Endothelial cell of umbilical vein (primary cell): ENCODE measurements around the gene HDAC7. TPM values are rescaled to one million over a fixed set of nuclear protein-coding genes. Genes with fewer than 3 reads are reported as not detected.

Experiments
- BruUV-seq: library from RNA; stranded (reverse); fragments of 400-500 nt; replicated peaks from 2 replicates; lab custom pipeline; 2021; lab: Mats Ljungman, UMichigan
- CTCF ChIA-PET: fragments of 300-600, 350-600 bp; sonication (Branson Sonifier 250); formaldehyde crosslinking; loops from one replicate; lab custom pipeline; 2021; ENCODE audit warnings: antibody characterized with exemption, inconsistent platforms; lab: Charles Lee
- POLR2A ChIA-PET: fragments of 300-600, 350-600 bp; sonication (Branson Sonifier 250); formaldehyde crosslinking; loops from one replicate; lab custom pipeline; 2021; ENCODE audit warnings: antibody characterized with exemption, inconsistent platforms; lab: Charles Lee
- DNase-seq: peaks from one replicate; pipeline ENCODE4 v3.0.0-alpha.2; 2011; ENCODE audit warnings: low read depth, low spot score
- FAIRE-seq: peaks from 2 replicates; lab custom pipeline; 2011; peaks lifted over from hg19 to GRCh38; lab: Jason Lieb, UNC
- H2AFZ ChIP-seq: 2 replicates; pipeline ENCODE4 v1.6.0; 2012; ENCODE audit warnings: low read depth, low read length, control low read depth, inconsistent platforms
- H3K27ac ChIP-seq: 2 replicates; pipeline ENCODE4 v1.5.1; 2011; ENCODE audit warnings: low read depth, mild to moderate bottlenecking, control low read depth, low read length, moderate library complexity; ENCODE audit not compliant: insufficient read depth
- H3K27me3 ChIP-seq, 2 experiments: 2 replicates each; pipeline versions ENCODE4 v1.6.0 to v1.6.1; 2011; ENCODE audit warnings: low read length in 2 of 2, mixed read lengths in 1 of 2; ENCODE audit not compliant: control insufficient read depth in 2 of 2, insufficient read depth in 2 of 2
- H3K36me3 ChIP-seq, 2 experiments: 2 replicates in 1 of 2; 3 replicates in 1 of 2; pipeline ENCODE4 v1.5.1; 2011; ENCODE audit warnings: low read length in 2 of 2, mild to moderate bottlenecking in 1 of 2, moderate library complexity in 1 of 2; ENCODE audit not compliant: control insufficient read depth in 2 of 2, insufficient read depth in 2 of 2; ENCODE audit errors: extremely low read depth in 1 of 2
- H3K4me1 ChIP-seq: 3 replicates; pipeline ENCODE4 v1.5.1; 2011; ENCODE audit warnings: mild to moderate bottlenecking, low read length; ENCODE audit not compliant: control insufficient read depth, insufficient read depth; ENCODE audit errors: extremely low read depth
- H3K4me2 ChIP-seq: 2 replicates; pipeline ENCODE4 v1.6.1; 2011; ENCODE audit warnings: low read length, control low read depth, mixed read lengths; ENCODE audit not compliant: insufficient read depth
- H3K4me3 ChIP-seq, 3 experiments: fragments of 200-600 bp in 1 of 3; sonication (generic), shearing (Covaris generic) in 1 of 3; replicated peaks in 1 of 3; 2 replicates each; pipeline ENCODE4 v1.5.1; 2011 to 2016; ENCODE audit warnings: control low read depth in 3 of 3, low read length in 3 of 3, mild to moderate bottlenecking in 2 of 3, inconsistent platforms in 1 of 3, low read depth in 1 of 3, moderate library complexity in 1 of 3; ENCODE audit not compliant: insufficient read depth in 1 of 3
- H3K79me2 ChIP-seq: 2 replicates; pipeline ENCODE4 v1.6.0; 2012; ENCODE audit warnings: low read length, inconsistent platforms; ENCODE audit not compliant: control insufficient read depth, insufficient read depth
- H3K9ac ChIP-seq: replicated peaks from 2 replicates; pipeline ENCODE3; 2011; ENCODE audit warnings: low read length, control low read depth; ENCODE audit not compliant: insufficient read depth; ENCODE audit errors: extremely low read depth
- H3K9me1 ChIP-seq: replicated peaks from 3 replicates; pipeline ENCODE4 v1.6.0; 2011; ENCODE audit warnings: mild to moderate bottlenecking, low read length; ENCODE audit not compliant: control insufficient read depth, insufficient read depth; ENCODE audit errors: extremely low read depth
- H3K9me3 ChIP-seq: replicated peaks from 2 replicates; pipeline ENCODE4 v1.5.1; 2012; ENCODE audit warnings: low read length, inconsistent platforms; ENCODE audit not compliant: control insufficient read depth, insufficient read depth
- H4K20me1 ChIP-seq: replicated peaks from 2 replicates; pipeline ENCODE3; 2011; ENCODE audit warnings: mild to moderate bottlenecking, low read length; ENCODE audit not compliant: control insufficient read depth, insufficient read depth; ENCODE audit errors: extremely low read depth
- CTCF ChIP-seq, 2 donors: IDR thresholded peaks; 1 replicate in 1 of 2; 2 replicates in 1 of 2; pipeline ENCODE4 v1.5.1; 2011; ENCODE audit warnings: low read length in 2 of 2, mild to moderate bottlenecking in 2 of 2, moderate library complexity in 2 of 2, control low read depth in 1 of 2, inconsistent platforms in 1 of 2, low read depth in 1 of 2; ENCODE audit not compliant: insufficient read depth in 1 of 2; ENCODE audit errors: extremely low read depth in 1 of 2
- EZH2 ChIP-seq: IDR thresholded peaks from 2 replicates; pipeline ENCODE4 v1.6.1; 2012; ENCODE audit warnings: borderline replicate concordance, low read depth, mild to moderate bottlenecking, moderate library complexity, low read length, inconsistent platforms; ENCODE audit not compliant: severe bottlenecking
- FOS ChIP-seq: IDR thresholded peaks from 2 replicates; pipeline ENCODE4 v1.6.1; 2011; ENCODE audit warnings: mild to moderate bottlenecking, low read length, moderate library complexity, borderline replicate concordance; ENCODE audit not compliant: insufficient read depth
- GATA2 ChIP-seq: IDR thresholded peaks from 2 replicates; pipeline ENCODE4 v1.7.0; 2011; ENCODE audit warnings: low read depth, mild to moderate bottlenecking, moderate library complexity, mixed read lengths, low read length; ENCODE audit not compliant: insufficient read length, insufficient read depth
- JUN ChIP-seq: IDR thresholded peaks from 2 replicates; pipeline ENCODE4 v1.6.1; 2011; ENCODE audit warnings: borderline replicate concordance, low read depth; ENCODE audit not compliant: insufficient read length, insufficient read depth
- MAX ChIP-seq: IDR thresholded peaks from 2 replicates; pipeline ENCODE4 v1.6.1; 2011; ENCODE audit not compliant: insufficient read depth, insufficient read length
- MYC ChIP-seq: IDR thresholded peaks from one replicate; pipeline ENCODE4 v1.6.1; 2011; ENCODE audit warnings: mild to moderate bottlenecking, low read depth, low read length
- POLR2A ChIP-seq: IDR thresholded peaks from 2 replicates; pipeline ENCODE4 v1.6.1; 2012; ENCODE audit warnings: low read depth, mild to moderate bottlenecking, control low read depth, low read length
- POLR2AphosphoS5 ChIP-seq: IDR thresholded peaks from 2 replicates; pipeline ENCODE4 v1.6.1; 2012; ENCODE audit warnings: low read depth, mild to moderate bottlenecking, control low read depth, low read length, moderate library complexity; ENCODE audit not compliant: insufficient read depth
- dilution Hi-C: fragments of 300-500 bp; cut with MboI; formaldehyde crosslinking; loops from one replicate; pipeline ENCODE4 v1.15.0; 2019; ENCODE audit warnings: low sequenced_read_pairs; ENCODE audit not compliant: extremely low pct_ligation_motif_present
- intact Hi-C: fragments of 100-400 bp; cut with micrococcal nuclease; formaldehyde crosslinking; loops from one replicate; pipeline ENCODE4 v1.10.0; 2022
- polyA plus RNA-seq, 4 experiments: library from polyadenylated mRNA; depleted of rRNA in 3 of 4; stranded (reverse) in 3 of 4; unstranded in 1 of 4; fragments of >200 nt; gene quantifications; 2 replicates each; pipeline versions ENCODE4 v1.2.1 to v1.2.3, GENCODE V29; 2011 to 2012; ENCODE audit warnings: missing spikeins in 1 of 4
- total RNA-seq: library from RNA; stranded (reverse); gene quantifications from 2 replicates; pipeline ENCODE4 v1.2.3, GENCODE V29; 2021

HDAC7 gene
- total and polyA plus RNA-seq, 2 donors (not counting 3 experiments of a cell fraction or from before 2014, with no cell fraction given) = 119 to 249 TPM

- Histone ChIP-seq H4K20me1 (no peaks in the 10 kb centered on the region), H3K4me3 (peak overlapping the region; percentile 50 to 71 (median 62)), H3K9me1 (no peaks in the 10 kb centered on the region), H2AFZ (no peak overlapping the region), H3K4me1 (peaks cover 62% of the 10 kb centered on the region), H3K36me3 (no peaks in the 10 kb centered on the region), H3K4me2 (peak overlapping the region; percentile 52), H3K27ac (peak overlapping the region; percentile 95), H3K27me3 (no peaks in the 10 kb centered on the region), H3K79me2 (peaks cover 32% of the 10 kb centered on the region), H3K9ac (peak overlapping the region; percentile 85), H3K9me3 (no peaks in the 10 kb centered on the region)
- intact Hi-C loops = loop anchor here (1.0 to 5.0 kb wide), 3 partner anchors 15 to 959 kb away; partner anchors contain the start of genes CCNT1 and SLC48A1
- TF ChIP-seq MYC = no peak
- TF ChIP-seq POLR2AphosphoS5 = peak; percentile 35
- TF ChIP-seq FOS = no peak
- peak; percentile 39 for TF ChIP-seq POLR2A
- no peak for TF ChIP-seq EZH2
- no peak for TF ChIP-seq GATA2
- TF ChIP-seq CTCF (IDR thresholded peaks at IDR 0.05; ENCODE audit: extremely low read depth in 1 of 2, insufficient read depth in 1 of 2, low read depth in 1 of 2, low read length in 2 of 2) = no peak
- TF ChIP-seq MAX = no peak
- no peak for TF ChIP-seq JUN
- no TSS peak for BruUV-seq
- ChIA-PET POLR2A (interaction anchor here (1.4 to 1.6 kb wide), 3 partner anchors 15 to 63 kb away, joined by 3 to 11 read pairs (median 8); no protein-coding TSS in a partner anchor), CTCF (interaction anchor here (0.6 to 8.4 kb wide), 18 partner anchors 10 to 191 kb away, joined by 3 to 191 read pairs (median 6); partner anchors contain the start of genes RPAP3 and SLC48A1)
- dilution Hi-C loops = no loop called here
- DNase-seq (peak; percentile 65), FAIRE-seq (no peak)
Measured at GRCh38 chr12:47757840-47758583, 61.7 kb downstream of the HDAC7 start.
